ENCODE results near the gene MRTFB. TPM values are rescaled to one million over a fixed set of nuclear protein-coding genes. Genes with fewer than 3 reads are reported as not detected.
A peak's percentile ranks its signal among the peaks of the same experiment; 100 is the strongest.

The MRTFB gene
- total and polyA plus RNA-seq, 8 donors, result 4.3 to 81.6 (median 22.4) TPM

GRCh38 chr16:14036889-14037288, 34.2 kb upstream of the MRTFB start:
- no peak overlapping the region for H3K4me3 ChIP-seq
- H3K27ac ChIP-seq, result no peak overlapping the region
- peaks cover 0 to 6% (median 5%) of the 10 kb centered on the region in 4 donors for H3K9me3 ChIP-seq
- intact Hi-C loops (cut with DNase I; ENCODE audit: low total_unique reads), result no loop called here
- H3K27me3 ChIP-seq, result no peaks in the 10 kb centered on the region
- H3K36me3 ChIP-seq, result no peaks in the 10 kb centered on the region
- whole genome bisulfite sequencing, 5 donors, result 90 to 94% (median 92%) methylated on average over 7 of the region's 7 CpGs
- no peaks in the 10 kb centered on the region for H3K4me1 ChIP-seq
- no peak for DNase-seq
- TF ChIP-seq CTCF (IDR thresholded peaks at IDR 0.05), result no peak
- TF ChIP-seq POLR2A (IDR thresholded peaks at IDR 0.05), result no peak

- DNase-seq, result no peak
- no peak for TF ChIP-seq EP300 (IDR thresholded peaks at IDR 0.05)
- no peaks in the 10 kb centered on the region for H3K36me3 ChIP-seq
- no peak overlapping the region for H3K4me3 ChIP-seq
- no peak overlapping the region for H3K27ac ChIP-seq
- no peaks in the 10 kb centered on the region for H3K4me1 ChIP-seq
- H3K9me3 ChIP-seq, result peaks cover 0 to 6% (median 5%) of the 10 kb centered on the region in 4 donors
- H3K27me3 ChIP-seq, result no peaks in the 10 kb centered on the region
- WGBS, 5 donors, result 89 to 98% (median 94%) methylated on average over 3 of the region's 3 CpGs
- intact Hi-C loops (cut with DNase I; ENCODE audit: low total_unique reads), result no loop called here
These were observed 33.2 kb upstream of the MRTFB start for GRCh38 chr16:14037960-14038359.

- WGBS, 5 donors, result 78 to 90% (median 83%) methylated on average over 4 of the region's 4 CpGs
- DNase-seq, result no peak
- TF ChIP-seq POLR2AphosphoS5 (IDR thresholded peaks at IDR 0.05), result no peak
- TF ChIP-seq CTCF (IDR thresholded peaks at IDR 0.05), result no peak
- TF ChIP-seq POLR2A (IDR thresholded peaks at IDR 0.05), result no peak
- TF ChIP-seq EP300 (IDR thresholded peaks at IDR 0.05), result no peak
- intact Hi-C loops (cut with DNase I; ENCODE audit: low total_unique reads), result no loop called here
- Histone ChIP-seq H3K4me3 (no peak overlapping the region), H3K36me3 (no peaks in the 10 kb centered on the region), H3K4me1 (no peaks in the 10 kb centered on the region), H3K9me3 (peaks cover 0 to 6% (median 5%) of the 10 kb centered on the region in 4 donors), H3K27ac (no peak overlapping the region), H3K27me3 (no peaks in the 10 kb centered on the region)
These were observed 30.0 kb upstream of the MRTFB start for GRCh38 chr16:14041164-14041563.

- intact Hi-C loops (cut with DNase I; ENCODE audit: low total_unique reads), result no loop called here
- H3K9me3 ChIP-seq, result peaks cover 0 to 6% (median 5%) of the 10 kb centered on the region in 4 donors
- WGBS, 5 donors, result 38 to 50% (median 47%) methylated on average over 10 of the region's 10 CpGs
- no peaks in the 10 kb centered on the region for H3K36me3 ChIP-seq
- no peaks in the 10 kb centered on the region for H3K27me3 ChIP-seq
- H3K4me1 ChIP-seq, result no peaks in the 10 kb centered on the region
- no peak overlapping the region for H3K4me3 ChIP-seq
- TF ChIP-seq POLR2A (IDR thresholded peaks at IDR 0.05) (no peak), EP300 (IDR thresholded peaks at IDR 0.05) (peak; percentile 37), CTCF (IDR thresholded peaks at IDR 0.05) (no peak), POLR2AphosphoS5 (IDR thresholded peaks at IDR 0.05) (peak in 2 of 3 donors; percentile 21 to 24)
- H3K27ac ChIP-seq, result peak overlapping the region in 2 of 5 donors; percentile 30 to 43
- DNase-seq, result peak in 1 of 2 donors; percentile 24
These were observed 28.4 kb upstream of the MRTFB start for GRCh38 chr16:14042706-14043105.

- Histone ChIP-seq H3K9me3 (peaks cover 0 to 6% (median 5%) of the 10 kb centered on the region in 4 donors), H3K27ac (peak overlapping the region in 2 of 5 donors; percentile 20 to 43), H3K36me3 (no peaks in the 10 kb centered on the region), H3K27me3 (no peaks in the 10 kb centered on the region), H3K4me1 (no peaks in the 10 kb centered on the region), H3K4me3 (no peak overlapping the region)
- no peak for DNase-seq
- no peak for TF ChIP-seq POLR2AphosphoS5 (IDR thresholded peaks at IDR 0.05)
- TF ChIP-seq CTCF (IDR thresholded peaks at IDR 0.05), result no peak
- no peak for TF ChIP-seq EP300 (IDR thresholded peaks at IDR 0.05)
- TF ChIP-seq POLR2A (IDR thresholded peaks at IDR 0.05), result no peak
- intact Hi-C loops (cut with DNase I; ENCODE audit: low total_unique reads), result no loop called here
- 82 to 91% (median 88%) methylated on average over 6 of the region's 6 CpGs for WGBS, 5 donors
These were observed 27.8 kb upstream of the MRTFB start for GRCh38 chr16:14043278-14043677.

All from stomach (tissue), 9 donors.